Measurements from ENCODE around the gene MAN2A1.
"Not testable (repeated sequence)": the region's sequence is repeated elsewhere in the genome, so short reads cannot be mapped to it uniquely, and the experiment has no call there.

Gene MAN2A1

GRCh38 chr5:109876941-109877669 lies 187.4 kb downstream of the MAN2A1 start:
- DNase-seq, result no peak

- no peak for DNase-seq
Observed at GRCh38 chr5:109877670-109878045, 187.9 kb downstream of the MAN2A1 start.

DNA sequence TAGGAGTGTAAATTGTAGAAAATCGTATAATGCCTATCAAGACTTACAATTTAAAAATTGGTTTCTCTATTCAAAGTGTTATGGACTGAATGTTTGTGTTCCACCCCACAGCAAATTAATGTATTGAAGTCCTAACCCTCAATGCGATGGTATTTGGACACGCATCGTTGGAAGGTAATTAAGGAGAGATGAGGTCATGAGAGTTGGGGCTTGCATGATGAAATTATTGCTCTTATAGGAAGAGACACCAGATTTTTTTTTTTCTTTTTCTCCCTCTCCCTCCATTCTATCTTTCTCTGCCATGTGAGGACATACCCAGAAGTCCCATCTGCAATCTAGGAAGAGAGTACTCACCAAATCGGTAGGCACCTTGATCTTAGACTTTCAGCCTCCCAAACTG lies 189.2 kb downstream of the MAN2A1 start:
- DNase-seq, result no peak

- DNase-seq, result no peak
Observed at GRCh38 chr5:109880907-109881685, 191.4 kb downstream of the MAN2A1 start.

DNA sequence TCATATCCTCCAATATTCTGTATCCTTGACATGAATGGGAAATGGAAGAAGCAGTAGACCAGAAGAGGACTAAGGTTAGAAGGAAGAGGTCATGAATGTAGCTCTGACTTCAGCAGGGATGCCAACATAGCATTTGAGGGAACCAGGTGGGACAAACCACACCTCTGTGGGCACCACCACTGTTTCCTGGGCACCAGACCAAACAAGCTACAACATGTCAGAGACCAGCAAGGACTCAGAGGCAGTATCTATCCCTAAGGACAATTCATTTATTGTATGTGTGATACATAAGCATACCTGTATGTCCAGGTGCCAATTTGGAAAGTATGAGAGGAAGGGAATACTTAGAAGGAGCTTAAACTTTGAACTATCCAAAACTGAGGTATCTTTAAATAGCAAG lies 192.8 kb downstream of the MAN2A1 start:
- no peak for DNase-seq

DNA sequence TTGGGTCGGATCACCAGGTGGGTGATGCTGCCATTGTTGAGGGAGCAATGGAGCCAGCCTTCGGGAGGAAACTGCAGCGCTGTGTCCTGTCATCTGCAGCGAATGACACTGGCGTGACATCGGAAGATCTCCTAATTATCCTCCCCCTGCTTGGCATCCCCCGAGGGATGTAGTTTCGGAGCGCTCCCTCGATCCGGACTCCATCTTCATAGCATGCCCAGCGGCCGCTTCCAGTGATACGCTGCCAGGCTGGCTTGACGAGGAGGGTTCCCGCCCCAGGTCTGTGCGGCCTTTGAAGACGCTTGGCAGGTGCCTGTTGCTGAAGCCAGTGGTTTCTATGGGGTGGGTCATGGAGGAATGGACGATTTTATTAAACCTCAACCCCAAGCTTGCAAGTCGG lies 194.9 kb downstream of the MAN2A1 start:
- no peak for DNase-seq

GRCh38 chr5:109885205-109885604 lies 195.5 kb downstream of the MAN2A1 start:
- DNase-seq, result no peak

DNA sequence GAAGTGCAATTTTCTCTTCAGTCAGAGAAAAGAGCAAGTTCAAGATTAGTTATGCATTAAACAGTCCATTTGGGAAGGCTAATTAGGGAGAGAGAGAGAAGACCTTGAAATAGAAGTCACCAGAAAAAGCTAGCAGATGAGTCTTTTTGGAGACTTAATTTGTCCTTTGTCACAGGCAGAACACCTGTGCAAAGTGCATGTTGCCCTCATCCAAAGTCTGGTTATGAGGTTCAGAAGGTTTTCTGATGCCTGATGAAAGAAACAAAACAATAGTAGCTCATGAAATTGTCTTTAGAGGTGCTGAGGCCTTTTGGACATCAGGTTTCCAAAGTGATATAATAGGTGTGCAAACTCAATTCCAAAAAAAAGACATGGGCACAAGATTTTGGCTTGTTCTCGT lies 199.3 kb downstream of the MAN2A1 start:
- no peak for DNase-seq

DNA sequence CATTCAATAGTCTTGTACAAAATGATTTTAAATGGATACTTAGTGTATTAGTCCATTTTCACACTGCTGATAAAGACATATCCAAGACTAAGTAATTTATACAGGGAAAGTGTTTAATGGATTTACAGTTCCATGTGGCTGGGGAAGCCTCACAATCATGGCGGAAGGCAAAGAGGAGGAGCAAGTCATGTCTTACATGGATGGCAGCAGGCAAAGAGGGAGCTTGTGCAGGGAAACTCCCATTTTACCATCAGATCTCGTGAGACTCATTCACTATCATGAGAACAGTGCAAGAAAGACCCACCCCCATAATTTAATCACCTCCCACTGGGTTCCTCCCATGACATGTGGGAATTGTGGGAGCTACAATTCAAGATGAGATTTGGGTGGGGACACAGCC lies 203.5 kb downstream of the MAN2A1 start:
- not testable (repeated sequence) for DNase-seq

DNA sequence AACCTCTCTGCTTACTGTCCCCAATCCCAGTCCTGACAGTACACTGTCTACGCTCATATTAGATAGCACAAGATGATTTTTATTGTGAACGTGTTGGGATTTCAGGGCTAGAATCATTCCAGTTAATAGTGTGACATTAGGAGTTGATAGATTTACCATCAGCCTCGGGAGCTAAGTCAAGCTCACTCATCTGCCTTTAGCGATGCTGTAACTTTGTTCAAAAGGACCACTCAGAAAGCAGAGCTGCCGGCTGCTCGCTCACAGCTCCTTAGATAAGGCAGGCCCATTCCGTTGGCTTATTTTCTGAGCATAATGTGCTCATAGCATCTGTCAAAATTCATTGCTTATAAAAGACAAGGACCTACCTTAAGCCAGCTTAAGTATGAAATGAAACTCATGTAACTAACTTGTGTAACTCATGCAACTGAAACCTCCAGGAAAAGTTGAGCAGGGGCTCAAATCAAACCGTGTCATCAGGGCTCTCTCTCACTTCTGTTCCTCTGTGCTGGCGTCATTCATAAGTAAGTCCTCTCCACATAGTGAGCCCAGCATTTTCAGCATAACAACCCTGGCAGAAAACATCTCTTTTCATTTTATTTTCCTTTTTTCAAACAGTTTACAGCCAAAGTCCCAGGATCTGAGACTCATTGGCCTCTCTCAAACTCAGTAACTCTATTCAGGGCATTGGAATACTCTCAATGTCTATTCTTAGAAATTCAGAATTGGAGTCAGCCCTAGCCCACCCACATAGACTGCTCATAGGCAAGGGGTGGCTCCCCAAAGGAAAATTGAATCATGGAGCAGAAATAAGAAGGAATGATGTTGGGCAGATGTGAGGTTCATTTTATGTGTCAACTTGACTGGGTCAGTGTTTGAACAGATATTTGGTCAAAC lies 208.8 kb downstream of the MAN2A1 start:
- DNase-seq, result no peak

GRCh38 chr5:109899163-109899535 lies 209.4 kb downstream of the MAN2A1 start:
- no peak for DNase-seq

GRCh38 chr5:109900461-109900860 lies 210.7 kb downstream of the MAN2A1 start:
- no peak for DNase-seq

GRCh38 chr5:109900911-109901627 lies 211.3 kb downstream of the MAN2A1 start:
- DNase-seq, result no peak

DNA sequence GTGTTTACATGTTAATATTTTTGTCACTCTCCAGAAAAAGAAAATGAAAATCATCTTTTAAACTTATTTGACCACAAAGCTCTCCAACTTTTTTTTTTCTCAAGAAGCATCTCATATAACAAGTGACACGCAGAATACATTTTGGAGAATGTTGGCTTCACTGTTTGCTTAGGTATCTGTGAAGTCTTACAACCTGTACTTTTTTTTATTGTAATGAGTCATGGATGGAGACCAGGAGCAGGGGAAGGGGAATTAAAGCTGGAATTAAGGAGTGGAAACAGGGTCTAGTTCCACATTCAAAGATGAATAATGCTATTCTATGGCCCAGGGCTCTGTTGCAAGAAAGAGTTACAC lies 211.9 kb downstream of the MAN2A1 start:
- no peak for DNase-seq

DNA sequence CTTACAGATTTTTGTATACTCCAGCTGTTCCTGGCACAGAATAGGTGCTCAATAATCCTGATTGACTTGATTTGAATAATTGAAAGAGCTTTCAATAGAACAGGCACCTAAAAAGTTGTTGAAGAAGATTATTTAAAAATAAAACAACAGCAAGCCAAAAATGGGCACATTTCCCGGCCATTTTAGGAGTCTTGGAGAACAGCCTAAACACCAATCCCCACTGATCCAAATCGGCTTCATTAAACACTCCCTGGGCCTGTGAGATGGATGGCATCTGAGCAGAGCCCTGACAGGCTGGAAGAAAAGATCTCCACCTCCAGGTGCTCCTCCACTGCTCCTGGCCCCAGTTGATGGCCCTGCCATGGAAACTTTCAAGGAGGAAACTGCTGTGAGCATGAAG lies 213.3 kb downstream of the MAN2A1 start:
- no peak for DNase-seq

GRCh38 chr5:109905906-109906305 lies 216.2 kb downstream of the MAN2A1 start:
- DNase-seq, result no peak

GRCh38 chr5:109907189-109907588 lies 217.5 kb downstream of the MAN2A1 start:
- no peak for DNase-seq

- no peak for DNase-seq
Observed at GRCh38 chr5:109907731-109908130, 218.0 kb downstream of the MAN2A1 start.

DNA sequence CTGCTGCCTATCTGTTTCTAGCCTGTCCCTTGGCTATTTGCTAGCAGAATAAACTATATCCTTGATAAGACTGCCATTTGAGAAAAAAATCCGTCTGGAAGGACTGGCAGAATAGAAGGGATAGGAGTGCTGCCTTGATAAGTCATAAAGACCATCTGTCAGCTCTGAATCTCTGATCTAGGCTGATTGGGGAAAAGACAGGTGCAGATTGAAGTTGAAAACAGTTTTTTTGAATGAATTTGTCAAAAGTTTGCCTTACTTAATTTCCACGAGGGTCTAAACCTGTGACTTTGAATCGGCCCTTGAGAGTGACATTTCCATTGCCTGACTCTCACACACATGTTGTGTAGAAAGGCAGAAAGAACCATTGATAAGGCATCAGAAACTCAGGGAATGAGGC lies 218.6 kb downstream of the MAN2A1 start:
- no peak for DNase-seq

DNA sequence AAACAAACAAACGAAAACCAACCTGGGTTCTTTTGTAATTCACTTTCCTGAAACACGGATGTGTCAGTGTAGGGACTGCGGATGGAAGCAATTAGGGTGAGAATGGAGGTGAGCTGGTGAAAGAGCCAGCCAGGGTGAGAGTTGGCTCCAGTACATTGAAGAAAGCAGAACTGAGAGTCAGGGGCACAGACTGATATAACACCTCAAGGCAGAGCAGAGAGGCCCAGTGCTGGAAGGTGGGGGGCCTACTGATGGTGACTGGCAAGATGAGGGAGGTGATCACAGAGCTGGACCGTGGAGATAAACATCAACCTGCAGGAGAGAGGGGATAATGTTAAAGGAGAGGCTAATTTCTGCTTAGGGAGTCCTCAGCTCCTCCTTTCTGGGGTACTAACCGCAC lies 221.1 kb downstream of the MAN2A1 start:
- no peak for DNase-seq

DNA sequence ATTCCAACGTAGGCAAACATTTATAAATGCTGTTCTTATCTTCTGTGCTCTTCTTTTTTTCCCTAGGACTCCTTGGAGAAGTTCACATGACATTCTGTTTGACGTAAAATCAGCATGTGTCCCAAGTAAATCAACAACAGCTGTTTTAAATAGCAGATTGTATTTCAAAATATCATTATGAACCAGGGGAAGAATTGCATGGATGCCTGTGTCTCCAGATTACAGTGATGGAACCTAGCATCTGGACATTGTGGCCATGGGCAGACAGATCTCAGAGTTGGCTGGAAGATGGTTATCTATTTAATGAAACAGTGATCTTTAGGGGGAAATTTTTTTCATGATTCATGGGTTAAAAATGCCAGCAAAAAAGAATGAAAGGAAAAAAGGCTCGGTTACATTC lies 222.0 kb downstream of the MAN2A1 start:
- DNase-seq, result no peak

DNA sequence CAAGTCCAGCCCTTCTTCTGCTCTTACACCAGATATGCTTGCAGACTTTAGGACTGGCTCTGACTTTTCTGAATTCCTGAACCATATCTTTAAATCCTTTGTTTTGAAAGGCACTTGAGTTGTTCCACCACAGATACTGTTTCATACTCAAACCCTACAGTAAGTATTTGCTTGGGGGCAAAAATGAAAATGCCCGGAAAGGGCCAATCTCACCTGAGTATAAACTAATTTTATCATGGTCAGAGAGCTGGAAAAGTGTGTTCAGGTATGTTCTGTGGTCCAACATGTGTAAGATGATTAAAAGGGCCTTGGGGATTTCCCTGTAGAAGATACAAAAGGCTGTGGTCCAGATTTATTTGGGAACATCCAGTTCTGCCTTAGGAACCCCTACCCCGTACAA lies 225.2 kb downstream of the MAN2A1 start:
- DNase-seq, result no peak

Data from CD4-positive, alpha-beta T cell treated with Interleukin-10 for 1 hour (primary cell).